SK-N-SH treated with all-trans-retinoic acid at 6 μM for 48 hours (cell line): Measurements from ENCODE around the gene SGPP2.

Experiments used
- ARNTL ChIP-seq: fragments of 450-650 bp; formaldehyde crosslinking; IDR thresholded peaks from 2 replicates; pipeline ENCODE4 v1.5.0; 2020; ENCODE audit warnings: low read depth, mild to moderate bottlenecking, moderate library complexity, borderline replicate concordance
- CREB5 ChIP-seq: fragments of 250-450 bp; sonication (Bioruptor Pico); IDR thresholded peaks from 2 replicates; pipeline ENCODE4 v1.5.1; 2020; ENCODE audit warnings: low read depth, mild to moderate bottlenecking, moderate library complexity
- ESRRG ChIP-seq: fragments of 250-450 bp; sonication (Bioruptor Pico); IDR thresholded peaks from 2 replicates; pipeline ENCODE4 v1.6.1; 2021; ENCODE audit warnings: mild to moderate bottlenecking
- ISL1 ChIP-seq: fragments of 250-450 bp; sonication (Bioruptor Pico); IDR thresholded peaks from 2 replicates; pipeline ENCODE4 v2.1.2; 2022; ENCODE audit warnings: mild to moderate bottlenecking, moderate library complexity
- OSR1 ChIP-seq: fragments of 250-450 bp; sonication (Bioruptor Pico); IDR thresholded peaks from 2 replicates; pipeline ENCODE4 v1.8.0; 2022; ENCODE audit warnings: moderate library complexity, mild to moderate bottlenecking, inconsistent platforms
- PPARA ChIP-seq: fragments of 250-450 bp; sonication (Bioruptor Pico); IDR thresholded peaks from 2 replicates; pipeline ENCODE4 v1.5.0; 2020; ENCODE audit warnings: mild to moderate bottlenecking, borderline replicate concordance
- RARB ChIP-seq: fragments of 250-450 bp; sonication (Bioruptor Pico); IDR thresholded peaks from 2 replicates; pipeline ENCODE4 v1.8.0; 2021; ENCODE audit warnings: mild to moderate bottlenecking, moderate library complexity
- ZFP3 ChIP-seq: fragments of 250-450 bp; sonication (Bioruptor Pico); IDR thresholded peaks from 2 replicates; pipeline ENCODE4 v1.5.0; 2020; ENCODE audit warnings: mild to moderate bottlenecking, moderate library complexity
- ZNF565 ChIP-seq: fragments of 450-650 bp; formaldehyde crosslinking; conservative IDR thresholded peaks from 2 replicates; pipeline ENCODE4 v1.5.0; 2020; ENCODE audit warnings: low read depth, mild to moderate bottlenecking, moderate library complexity
- ZNF8 ChIP-seq: fragments of 450-650 bp; formaldehyde crosslinking; IDR thresholded peaks from 2 replicates; pipeline ENCODE4 v1.5.0; 2020; ENCODE audit warnings: mild to moderate bottlenecking, moderate library complexity
- TF ChIP-seq, protein P1 (sequence below): fragments of 250-450 bp; sonication (Bioruptor Pico); IDR thresholded peaks from 2 replicates; pipeline ENCODE4 v1.5.0; 2020; ENCODE audit warnings: mild to moderate bottlenecking, moderate library complexity

DNA sequence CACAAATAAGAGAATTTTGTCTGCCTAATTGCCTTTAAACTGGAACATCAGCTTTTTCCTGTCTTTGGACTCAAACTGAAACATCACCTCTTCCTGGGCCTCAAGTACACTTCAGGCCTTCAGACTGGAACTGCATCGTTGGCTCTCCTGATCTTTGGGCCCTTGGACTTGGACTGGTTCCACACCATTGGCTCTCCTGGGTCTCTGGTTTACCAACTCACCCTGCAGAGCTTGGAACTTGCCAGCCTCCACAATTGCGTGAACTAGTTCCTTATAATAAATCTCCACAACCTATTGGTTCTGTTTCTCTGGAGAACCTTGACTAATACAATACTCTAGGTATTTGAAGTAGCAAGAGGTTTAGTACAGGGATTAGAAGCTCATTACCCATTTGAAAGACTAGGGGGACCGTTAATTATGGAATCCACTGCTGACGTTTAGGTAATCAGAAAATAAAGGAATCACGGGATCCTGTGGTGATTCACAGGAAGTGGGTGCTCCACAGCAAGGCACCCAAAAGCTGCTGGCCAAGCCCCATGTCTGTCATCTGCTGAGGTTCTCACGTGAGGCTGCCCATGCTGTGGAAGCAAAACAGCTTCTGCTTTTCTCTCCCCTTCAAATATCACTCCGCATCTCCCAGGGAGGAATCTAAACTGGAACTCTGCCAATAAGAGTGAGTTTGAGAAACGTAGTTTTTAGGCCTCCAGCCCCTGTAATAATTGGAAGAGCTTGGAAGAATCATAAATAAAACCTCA lies 20.0 kb upstream of the SGPP2 start:
- TF ChIP-seq OSR1 = no peak
- no peak for TF ChIP-seq ISL1 (CRISPR knock-in tag)
- TF ChIP-seq ARNTL (CRISPR knock-in tag) = no peak
- TF ChIP-seq PPARA (CRISPR knock-in tag) = no peak
- TF ChIP-seq ZNF565 (CRISPR knock-in tag) = no peak
- TF ChIP-seq ZNF8 (CRISPR knock-in tag) = no peak
- TF ChIP-seq ESRRG = no peak
- TF ChIP-seq CREB5 = no peak
- TF ChIP-seq ZFP3 (CRISPR knock-in tag) = no peak
- TF ChIP-seq, protein P1, sequence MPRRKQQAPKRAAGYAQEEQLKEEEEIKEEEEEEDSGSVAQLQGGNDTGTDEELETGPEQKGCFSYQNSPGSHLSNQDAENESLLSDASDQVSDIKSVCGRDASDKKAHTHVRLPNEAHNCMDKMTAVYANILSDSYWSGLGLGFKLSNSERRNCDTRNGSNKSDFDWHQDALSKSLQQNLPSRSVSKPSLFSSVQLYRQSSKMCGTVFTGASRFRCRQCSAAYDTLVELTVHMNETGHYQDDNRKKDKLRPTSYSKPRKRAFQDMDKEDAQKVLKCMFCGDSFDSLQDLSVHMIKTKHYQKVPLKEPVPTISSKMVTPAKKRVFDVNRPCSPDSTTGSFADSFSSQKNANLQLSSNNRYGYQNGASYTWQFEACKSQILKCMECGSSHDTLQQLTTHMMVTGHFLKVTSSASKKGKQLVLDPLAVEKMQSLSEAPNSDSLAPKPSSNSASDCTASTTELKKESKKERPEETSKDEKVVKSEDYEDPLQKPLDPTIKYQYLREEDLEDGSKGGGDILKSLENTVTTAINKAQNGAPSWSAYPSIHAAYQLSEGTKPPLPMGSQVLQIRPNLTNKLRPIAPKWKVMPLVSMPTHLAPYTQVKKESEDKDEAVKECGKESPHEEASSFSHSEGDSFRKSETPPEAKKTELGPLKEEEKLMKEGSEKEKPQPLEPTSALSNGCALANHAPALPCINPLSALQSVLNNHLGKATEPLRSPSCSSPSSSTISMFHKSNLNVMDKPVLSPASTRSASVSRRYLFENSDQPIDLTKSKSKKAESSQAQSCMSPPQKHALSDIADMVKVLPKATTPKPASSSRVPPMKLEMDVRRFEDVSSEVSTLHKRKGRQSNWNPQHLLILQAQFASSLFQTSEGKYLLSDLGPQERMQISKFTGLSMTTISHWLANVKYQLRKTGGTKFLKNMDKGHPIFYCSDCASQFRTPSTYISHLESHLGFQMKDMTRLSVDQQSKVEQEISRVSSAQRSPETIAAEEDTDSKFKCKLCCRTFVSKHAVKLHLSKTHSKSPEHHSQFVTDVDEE (CRISPR knock-in tag) = no peak
- TF ChIP-seq RARB = no peak
